Mucosa of rectum (tissue), 2 donors: ENCODE measurements around the gene BRF1.

Experiments
- H3K27ac ChIP-seq, 2 donors: one replicate each; pipeline ENCODE4 v1.7.0; 2013; ENCODE audit warnings: inconsistent platforms in 2 of 2, low read depth in 2 of 2, low read length in 2 of 2
- H3K27me3 ChIP-seq, 2 donors: one replicate each; pipeline ENCODE4 v1.7.0; 2013; ENCODE audit warnings: low read length in 2 of 2; ENCODE audit not compliant: control insufficient read depth in 2 of 2, insufficient read depth in 2 of 2
- H3K36me3 ChIP-seq, 2 donors: one replicate each; pipeline ENCODE4 v1.7.0; 2013; ENCODE audit warnings: low read length in 2 of 2; ENCODE audit not compliant: control insufficient read depth in 2 of 2, insufficient read depth in 2 of 2
- H3K4me1 ChIP-seq, 2 donors: one replicate each; pipeline ENCODE4 v1.7.0; 2013; ENCODE audit warnings: low read length in 2 of 2, mild to moderate bottlenecking in 1 of 2; ENCODE audit not compliant: control insufficient read depth in 2 of 2, insufficient read depth in 2 of 2
- H3K4me3 ChIP-seq, 2 donors: one replicate each; pipeline ENCODE4 v1.7.0; 2013; ENCODE audit warnings: low read length in 2 of 2
- H3K9ac ChIP-seq, 2 donors: one replicate each; pipeline ENCODE4 v1.7.0; 2013; ENCODE audit warnings: low read length in 2 of 2, low read depth in 1 of 2, mild to moderate bottlenecking in 1 of 2
- H3K9me3 ChIP-seq, 2 donors: one replicate each; pipeline ENCODE4 v1.7.0; 2013; ENCODE audit warnings: low read length in 2 of 2; ENCODE audit not compliant: control insufficient read depth in 2 of 2
- donor health status: healthy.
- donor health status: Normal muscosa, but diverticular disease.

Gene BRF1

DNA sequence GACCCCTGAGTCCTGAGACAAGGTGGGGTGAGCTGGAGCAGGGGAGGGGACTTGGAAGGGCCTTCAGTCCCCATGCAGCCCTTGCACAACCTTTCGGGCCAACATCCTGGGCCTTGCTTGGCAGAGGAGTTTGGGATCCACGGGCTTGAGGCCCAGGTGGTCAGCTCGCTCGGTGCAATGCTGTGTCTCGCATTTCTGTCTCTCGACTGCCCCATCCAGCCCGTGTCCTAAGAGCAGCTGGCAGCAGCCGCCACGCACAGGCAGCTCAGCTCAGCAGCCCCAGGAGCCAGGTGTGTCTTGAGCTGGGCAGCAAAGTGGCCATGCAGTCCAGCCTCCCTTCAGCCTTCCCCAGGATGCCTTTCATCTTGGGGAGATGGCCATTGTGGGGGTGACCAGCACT lies 24.5 kb upstream of the BRF1 start:
- Histone ChIP-seq H3K4me1 (peaks cover 2 to 3% of the 10 kb centered on the region in 2 donors), H3K27ac (no peak overlapping the region), H3K9ac (no peak overlapping the region)

DNA sequence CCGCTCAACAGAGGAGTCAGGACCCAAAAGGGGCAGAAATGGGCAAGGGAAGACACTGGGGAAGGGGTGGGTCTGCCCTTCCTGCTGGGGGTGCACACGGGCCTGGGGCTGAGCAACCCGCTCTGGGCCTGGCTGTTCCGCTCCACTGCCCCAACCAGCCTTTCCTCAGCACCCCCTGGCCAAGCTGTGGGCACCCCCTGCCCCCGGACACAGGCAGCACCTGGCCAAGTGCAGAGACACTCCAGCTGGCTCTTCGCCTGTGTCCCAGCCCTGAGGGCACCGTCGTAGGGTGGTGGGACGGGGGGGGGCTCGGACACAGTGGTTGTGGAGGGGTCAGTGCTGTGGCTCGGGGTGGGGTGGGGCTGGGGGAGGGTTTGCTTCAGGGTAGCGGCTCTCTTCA lies 24.1 kb upstream of the BRF1 start:
- H3K27me3 ChIP-seq: no peaks in the 10 kb centered on the region
- no peak overlapping the region for H3K9ac ChIP-seq
- H3K9me3 ChIP-seq: no peaks in the 10 kb centered on the region
- H3K36me3 ChIP-seq: no peaks in the 10 kb centered on the region
- H3K4me3 ChIP-seq: no peak overlapping the region
- H3K4me1 ChIP-seq: peaks cover 0 to 3% of the 10 kb centered on the region in 2 donors
- H3K27ac ChIP-seq: no peak overlapping the region

More for the DNA sequence above, 24.5 kb upstream of the BRF1 start:
- no peak overlapping the region for H3K4me3 ChIP-seq
- H3K36me3 ChIP-seq: no peaks in the 10 kb centered on the region
- H3K9me3 ChIP-seq: no peaks in the 10 kb centered on the region
- H3K27me3 ChIP-seq: no peaks in the 10 kb centered on the region

DNA sequence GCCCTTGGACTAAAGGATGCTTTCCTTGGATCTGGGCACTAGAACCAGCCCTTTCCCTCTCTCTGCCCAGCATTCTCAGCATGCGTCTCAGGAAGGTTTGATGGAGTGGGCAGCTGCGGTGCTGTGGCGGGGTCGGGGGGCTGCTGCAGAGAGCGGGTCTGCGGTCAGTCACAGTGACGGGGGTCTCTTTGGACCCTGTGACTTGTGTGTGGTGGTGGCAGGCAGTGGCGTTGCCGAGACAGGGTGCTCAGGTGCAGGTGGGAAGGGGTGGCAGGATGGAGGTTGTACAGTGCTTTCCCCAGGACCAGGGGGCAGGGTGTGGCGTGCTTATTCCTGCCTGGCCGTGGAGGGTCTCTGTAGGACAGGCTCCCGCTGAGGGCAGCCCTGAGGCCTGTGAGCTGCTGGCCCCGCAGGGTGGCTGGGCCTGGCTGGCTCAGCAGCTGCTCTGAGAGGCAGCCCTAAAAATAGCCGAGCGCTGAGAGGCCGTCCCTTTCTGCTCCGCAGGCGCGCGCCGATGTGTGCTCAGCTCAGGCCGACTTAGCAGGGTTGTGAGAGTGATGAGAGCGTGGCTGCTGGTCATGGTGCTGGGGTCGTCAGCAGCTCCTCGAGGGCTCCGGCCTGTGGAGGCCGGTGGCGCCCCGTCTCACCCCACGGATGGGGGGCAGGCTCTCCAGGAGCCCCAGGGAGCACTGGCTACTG lies 23.4 kb upstream of the BRF1 start:
- Histone ChIP-seq H3K9me3 (no peaks in the 10 kb centered on the region), H3K4me1 (peaks cover 0 to 3% of the 10 kb centered on the region in 2 donors), H3K9ac (no peak overlapping the region), H3K36me3 (no peaks in the 10 kb centered on the region), H3K4me3 (no peak overlapping the region), H3K27ac (no peak overlapping the region), H3K27me3 (no peaks in the 10 kb centered on the region)

DNA sequence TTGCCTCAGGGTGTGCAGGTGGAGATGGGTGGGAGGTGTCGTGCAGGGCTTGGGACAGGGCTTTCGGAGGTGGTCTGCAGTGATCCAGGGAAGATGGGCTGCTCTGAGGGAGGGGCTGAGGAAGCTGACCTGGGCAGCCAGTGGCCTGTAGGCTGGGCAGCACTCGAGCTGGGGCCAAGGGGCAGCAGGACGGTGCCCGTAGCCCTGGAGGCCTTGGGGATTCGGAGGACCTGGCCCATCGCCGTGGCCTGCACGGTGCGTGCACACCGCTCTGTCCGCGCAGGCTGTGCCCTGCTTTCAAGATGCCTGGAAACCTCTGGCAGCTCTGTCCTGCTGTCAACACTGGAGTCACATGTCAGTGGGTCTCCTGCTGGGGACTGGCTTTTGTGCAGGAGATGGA lies 22.9 kb upstream of the BRF1 start:
- no peak overlapping the region for H3K27ac ChIP-seq
- no peaks in the 10 kb centered on the region for H3K9me3 ChIP-seq
- no peaks in the 10 kb centered on the region for H3K36me3 ChIP-seq
- no peak overlapping the region for H3K9ac ChIP-seq
- peaks cover 0 to 3% of the 10 kb centered on the region in 2 donors for H3K4me1 ChIP-seq
- H3K27me3 ChIP-seq: no peaks in the 10 kb centered on the region
- no peak overlapping the region for H3K4me3 ChIP-seq

DNA sequence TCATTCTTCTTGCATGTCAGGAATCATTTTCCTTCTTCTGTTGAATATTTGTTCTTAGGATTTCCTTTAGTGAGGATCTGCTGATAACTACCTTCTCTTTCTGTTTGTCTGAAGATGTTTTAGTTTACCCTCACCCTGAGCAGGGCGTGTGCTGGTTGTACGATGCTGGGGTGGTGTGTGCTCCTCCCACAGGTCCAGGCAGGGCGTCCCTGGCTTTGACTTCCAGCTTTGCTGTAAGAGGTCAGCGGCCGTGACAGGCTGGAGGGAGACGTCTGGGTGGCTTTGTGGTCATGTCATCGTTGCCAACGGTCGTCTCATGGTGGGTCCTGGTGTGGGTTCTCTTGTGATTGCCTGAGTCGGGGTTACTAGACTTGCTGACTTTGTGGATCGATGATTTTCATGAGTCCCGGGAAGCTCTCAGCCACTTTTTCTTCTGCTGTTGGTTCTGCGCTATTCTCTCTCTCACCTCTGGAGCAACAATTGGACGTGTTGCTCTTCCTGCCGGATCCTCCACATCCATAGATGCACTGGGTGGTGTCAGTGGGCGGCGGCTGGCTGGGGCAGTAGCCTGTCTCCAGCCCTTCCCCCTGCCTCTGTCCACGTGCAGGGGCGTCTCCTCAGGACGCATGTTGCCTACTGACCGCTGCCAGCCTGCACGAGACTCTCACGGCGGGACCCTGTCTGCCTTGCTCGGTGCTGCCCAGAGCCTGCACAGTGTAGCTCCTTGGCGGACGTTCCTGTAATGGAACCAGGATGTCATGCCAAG lies 22.2 kb upstream of the BRF1 start:
- H3K9me3 ChIP-seq: no peaks in the 10 kb centered on the region
- no peaks in the 10 kb centered on the region for H3K36me3 ChIP-seq
- no peak overlapping the region for H3K27ac ChIP-seq
- H3K4me3 ChIP-seq: no peak overlapping the region
- no peaks in the 10 kb centered on the region for H3K27me3 ChIP-seq
- H3K9ac ChIP-seq: no peak overlapping the region
- no peaks in the 10 kb centered on the region for H3K4me1 ChIP-seq

DNA sequence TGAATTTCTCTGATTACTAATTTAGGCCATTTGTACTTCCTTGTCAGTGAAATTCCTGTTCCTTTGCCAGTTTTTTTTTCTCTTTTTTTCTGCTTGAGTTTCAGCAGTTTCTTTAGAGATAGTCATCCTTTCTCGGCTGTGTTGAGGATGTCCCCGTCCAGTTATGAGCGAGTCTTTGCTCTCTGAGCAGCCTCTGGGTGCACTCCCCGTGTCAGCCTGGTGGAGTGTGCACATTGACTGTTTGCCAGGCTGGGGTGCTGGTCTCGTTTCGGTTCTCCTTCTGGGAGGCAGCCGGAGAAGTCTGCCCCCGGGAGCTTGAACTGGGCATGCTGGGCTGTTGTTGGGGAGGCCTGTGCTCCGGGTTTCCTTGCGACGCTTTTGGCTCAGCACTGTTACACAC lies 16.7 kb upstream of the BRF1 start:
- Histone ChIP-seq H3K27me3 (no peaks in the 10 kb centered on the region), H3K36me3 (no peaks in the 10 kb centered on the region), H3K9ac (peak overlapping the region in 1 of 2 donors; percentile 35), H3K4me3 (peak overlapping the region in 1 of 2 donors; percentile 15), H3K4me1 (peaks cover 21 to 25% of the 10 kb centered on the region in 2 donors), H3K27ac (peak overlapping the region in 1 of 2 donors; percentile 32), H3K9me3 (no peaks in the 10 kb centered on the region)

DNA sequence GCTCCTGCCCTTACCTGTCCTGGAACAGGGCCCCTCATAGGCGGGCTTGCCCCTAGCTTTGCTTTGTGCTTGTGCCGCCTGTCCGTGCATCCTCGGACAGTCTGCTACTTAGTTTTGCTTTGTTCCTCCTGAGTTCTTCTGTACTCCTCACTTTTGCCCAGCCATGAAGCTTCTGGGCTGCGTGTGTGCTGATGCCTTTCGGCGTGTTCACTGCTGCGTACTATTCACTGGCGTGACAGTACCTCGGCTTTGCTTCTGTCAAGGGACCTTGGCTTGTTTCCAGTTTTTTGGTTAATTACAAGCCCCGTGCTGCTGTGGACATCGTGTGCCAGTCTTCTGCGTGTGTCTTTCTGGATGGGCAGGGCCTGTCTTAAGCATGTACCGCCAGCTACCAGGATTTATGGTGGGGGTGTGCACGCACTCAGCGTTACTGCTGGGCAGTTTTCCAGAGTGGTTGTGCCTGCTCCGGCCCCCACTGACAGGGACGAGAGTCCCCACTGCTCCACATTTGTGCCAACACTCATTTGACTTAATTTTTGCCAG lies 16.2 kb upstream of the BRF1 start:
- Histone ChIP-seq H3K4me1 (peaks cover 21 to 25% of the 10 kb centered on the region in 2 donors), H3K4me3 (peak overlapping the region in 1 of 2 donors; percentile 15), H3K27ac (peak overlapping the region in 1 of 2 donors; percentile 32), H3K36me3 (no peaks in the 10 kb centered on the region), H3K27me3 (no peaks in the 10 kb centered on the region), H3K9ac (peak overlapping the region in 1 of 2 donors; percentile 35), H3K9me3 (no peaks in the 10 kb centered on the region)

DNA sequence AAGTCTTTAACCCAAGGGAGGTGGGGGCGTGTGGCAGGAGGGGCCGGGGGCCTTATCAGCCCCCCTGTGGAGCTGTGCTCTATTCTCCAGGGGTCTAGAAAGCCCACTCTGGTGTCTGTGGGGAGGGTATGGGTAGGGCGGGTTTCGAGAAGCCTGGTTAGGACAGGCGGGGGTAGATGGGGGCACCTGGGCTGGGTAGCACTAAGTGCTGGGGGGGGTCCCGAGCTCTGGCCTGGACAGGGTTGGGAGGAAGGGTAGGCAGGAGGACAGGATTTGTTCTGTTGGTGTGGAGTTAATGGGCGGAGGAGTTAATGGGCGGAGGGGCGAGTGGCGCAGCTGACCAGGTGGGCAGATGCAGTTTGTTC lies 15.8 kb upstream of the BRF1 start:
- Histone ChIP-seq H3K4me1 (peaks cover 21 to 25% of the 10 kb centered on the region in 2 donors), H3K9ac (no peak overlapping the region), H3K27me3 (no peaks in the 10 kb centered on the region), H3K4me3 (no peak overlapping the region), H3K27ac (no peak overlapping the region), H3K9me3 (no peaks in the 10 kb centered on the region), H3K36me3 (no peaks in the 10 kb centered on the region)

DNA sequence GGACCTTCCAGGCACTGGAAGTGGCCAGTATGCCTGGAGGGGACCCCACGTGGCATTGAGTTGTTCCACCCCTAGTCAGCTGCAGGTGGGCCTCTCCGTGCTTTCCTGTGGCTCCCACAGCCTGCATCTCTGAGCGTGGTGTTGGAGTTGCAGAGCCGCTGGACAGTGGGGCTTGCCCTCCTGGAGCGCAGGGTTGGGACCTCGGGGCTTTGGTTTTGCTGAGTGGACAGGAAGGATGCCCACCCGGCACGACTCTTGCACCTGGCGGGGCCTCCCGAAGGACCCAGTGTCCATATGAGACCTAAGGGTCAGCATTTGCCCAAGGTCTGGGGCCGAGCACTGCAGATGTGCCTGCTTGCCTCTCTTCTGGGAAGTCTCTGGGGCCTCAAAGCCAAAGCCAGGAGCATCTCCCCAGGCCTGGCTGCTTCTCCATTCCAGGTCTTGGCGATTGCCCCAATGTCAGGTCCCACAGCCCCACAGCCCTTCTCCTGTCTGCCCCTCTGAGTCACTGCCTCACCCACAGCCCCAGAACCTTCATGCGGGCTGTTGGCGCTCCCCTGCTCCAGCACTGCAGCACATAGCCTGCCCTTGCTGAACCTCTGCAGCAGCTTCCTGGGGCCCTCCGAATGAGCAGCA lies 15.3 kb upstream of the BRF1 start:
- no peaks in the 10 kb centered on the region for H3K36me3 ChIP-seq
- peak overlapping the region in 1 of 2 donors; percentile 76 for H3K27ac ChIP-seq
- peaks cover 21 to 25% of the 10 kb centered on the region in 2 donors for H3K4me1 ChIP-seq
- no peaks in the 10 kb centered on the region for H3K27me3 ChIP-seq
- peak overlapping the region in 1 of 2 donors; percentile 59 for H3K9ac ChIP-seq
- H3K9me3 ChIP-seq: no peaks in the 10 kb centered on the region
- H3K4me3 ChIP-seq: peak overlapping the region; percentile 69 to 76
